NCI-H2029 (cell line): Measurements from ENCODE around the gene NUPR2.
A peak's percentile ranks its signal among the peaks of the same experiment; 100 is the strongest.
"Not testable (repeated sequence)": the region's sequence is repeated elsewhere in the genome, so short reads cannot be mapped to it uniquely, and the experiment has no call there.

ENCODE experiments used
- DNase-seq: peaks from one replicate; lab custom pipeline; 2025; lab: John Stamatoyannopoulos, UW

Gene NUPR2

DNA sequence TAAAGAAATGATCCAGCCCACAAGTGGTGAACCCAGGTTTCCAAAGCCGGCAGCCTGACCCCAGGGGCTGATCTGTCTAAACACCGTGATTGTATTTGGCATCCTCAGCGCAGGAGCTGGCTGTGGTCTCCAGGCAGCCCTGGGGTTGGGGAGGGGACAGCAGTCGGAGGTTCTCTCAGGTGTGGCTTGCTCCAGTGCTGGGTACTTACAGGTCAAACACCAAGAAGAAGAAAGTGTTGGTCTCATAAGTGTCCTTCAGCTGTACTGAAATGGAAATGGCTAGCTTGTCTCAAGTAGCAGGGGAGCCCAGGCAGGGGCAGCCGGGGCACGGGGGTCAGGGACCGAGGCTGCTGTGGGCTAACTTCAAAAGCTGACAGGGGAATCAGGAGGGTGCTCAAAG lies 29.5 kb downstream of the NUPR2 start:
- DNase-seq = no peak

DNA sequence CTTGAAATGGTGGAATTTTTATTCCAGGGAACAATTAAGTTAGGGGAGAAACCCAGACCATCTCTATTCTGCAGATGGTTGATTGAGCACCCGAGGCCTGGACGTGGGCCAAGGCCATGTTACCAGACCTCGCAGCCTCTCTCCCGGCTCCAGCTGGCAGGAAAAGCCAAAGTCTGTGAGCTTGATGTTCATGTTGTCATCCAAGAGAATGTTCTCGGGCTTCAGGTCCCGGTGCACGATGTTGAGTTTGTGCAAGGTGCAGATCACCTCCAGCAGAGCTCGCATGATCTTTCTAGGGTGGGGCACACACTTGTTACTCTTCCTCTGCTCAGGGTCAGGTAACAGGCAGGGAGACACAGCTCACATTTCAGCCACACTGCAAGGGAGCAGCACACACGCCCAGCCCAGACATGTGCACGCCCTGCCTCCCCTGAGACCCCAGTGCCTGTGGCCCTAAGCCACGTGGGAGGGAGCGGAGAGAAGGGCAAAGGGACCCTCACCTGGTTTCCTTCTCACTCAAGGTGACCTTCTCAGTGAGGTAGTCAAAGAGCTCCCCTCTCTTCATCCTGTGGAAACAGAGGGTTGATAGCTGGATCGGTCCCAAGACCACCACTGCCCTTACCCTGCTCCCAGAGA lies 32.9 kb downstream of the NUPR2 start:
- peak; percentile 60 for DNase-seq

DNA sequence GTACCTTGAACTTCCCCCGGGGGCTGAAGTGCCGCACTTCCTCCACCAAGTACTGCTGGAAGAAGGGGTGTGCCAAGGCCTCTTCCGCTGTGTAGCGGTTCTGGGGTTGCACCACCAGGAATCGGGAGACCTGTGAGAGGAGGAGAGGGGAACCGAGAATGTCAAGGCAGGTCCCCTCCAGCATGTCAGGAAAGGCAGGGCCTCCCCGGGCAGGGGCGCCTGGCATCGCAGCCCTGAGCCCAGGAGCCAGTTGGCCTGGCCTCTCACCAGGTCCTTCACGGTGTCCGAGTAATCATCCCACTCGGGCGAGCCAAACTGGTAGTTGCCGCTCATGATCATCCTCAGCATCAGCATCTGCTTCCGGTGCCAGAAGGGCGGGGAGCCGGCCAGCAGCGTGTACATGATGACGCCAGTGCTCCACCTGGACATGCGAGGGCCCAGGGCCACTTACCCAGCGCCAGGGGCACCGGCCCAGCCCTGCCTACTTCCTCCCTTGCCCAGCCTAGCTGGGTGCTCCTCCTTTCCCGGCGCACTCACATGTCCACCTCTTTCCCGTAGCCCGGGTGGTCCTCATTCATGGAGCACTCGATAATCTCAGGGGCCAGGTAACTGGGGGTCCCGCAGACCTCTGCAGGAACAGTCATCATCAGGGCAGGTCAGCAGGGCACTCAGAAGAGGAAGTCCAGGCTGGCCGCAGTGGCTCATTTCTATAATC lies 34.4 kb downstream of the NUPR2 start:
- DNase-seq = no peak

DNA sequence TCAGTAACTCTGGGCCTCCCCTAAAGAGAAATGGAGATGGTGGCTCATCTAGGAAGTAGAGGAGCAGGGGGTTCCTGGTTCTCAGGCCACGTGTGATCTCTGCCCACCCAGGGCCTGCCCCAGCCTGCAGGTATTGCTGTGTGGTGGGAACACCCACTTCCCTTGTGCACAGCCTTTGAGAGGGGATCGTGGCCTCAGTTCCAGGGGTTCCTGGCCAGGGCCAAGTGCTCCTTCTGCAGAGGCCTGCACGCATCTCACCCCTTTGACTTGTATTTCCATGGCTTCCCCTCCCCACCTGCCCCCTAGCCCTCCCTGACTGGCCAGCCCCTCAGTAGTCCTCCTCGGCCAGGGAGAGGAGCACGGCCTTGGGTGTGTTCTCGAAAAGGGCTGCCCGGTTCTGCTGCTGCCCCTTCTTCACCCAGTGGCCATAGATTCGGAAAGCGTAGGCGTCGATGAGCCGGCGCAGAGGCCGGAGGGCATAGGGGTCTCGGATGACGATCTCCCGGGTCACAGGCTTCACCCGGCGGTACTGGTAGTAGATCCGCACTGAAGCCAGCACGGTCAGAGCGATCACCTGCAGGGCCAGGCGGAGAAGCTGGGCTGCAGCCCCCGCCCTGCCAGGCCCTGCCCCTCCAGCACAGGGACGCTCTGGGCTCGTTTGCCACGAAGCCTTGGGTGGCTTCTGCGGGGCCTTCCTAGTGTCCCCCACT lies 35.3 kb downstream of the NUPR2 start:
- DNase-seq = not testable (repeated sequence)

DNA sequence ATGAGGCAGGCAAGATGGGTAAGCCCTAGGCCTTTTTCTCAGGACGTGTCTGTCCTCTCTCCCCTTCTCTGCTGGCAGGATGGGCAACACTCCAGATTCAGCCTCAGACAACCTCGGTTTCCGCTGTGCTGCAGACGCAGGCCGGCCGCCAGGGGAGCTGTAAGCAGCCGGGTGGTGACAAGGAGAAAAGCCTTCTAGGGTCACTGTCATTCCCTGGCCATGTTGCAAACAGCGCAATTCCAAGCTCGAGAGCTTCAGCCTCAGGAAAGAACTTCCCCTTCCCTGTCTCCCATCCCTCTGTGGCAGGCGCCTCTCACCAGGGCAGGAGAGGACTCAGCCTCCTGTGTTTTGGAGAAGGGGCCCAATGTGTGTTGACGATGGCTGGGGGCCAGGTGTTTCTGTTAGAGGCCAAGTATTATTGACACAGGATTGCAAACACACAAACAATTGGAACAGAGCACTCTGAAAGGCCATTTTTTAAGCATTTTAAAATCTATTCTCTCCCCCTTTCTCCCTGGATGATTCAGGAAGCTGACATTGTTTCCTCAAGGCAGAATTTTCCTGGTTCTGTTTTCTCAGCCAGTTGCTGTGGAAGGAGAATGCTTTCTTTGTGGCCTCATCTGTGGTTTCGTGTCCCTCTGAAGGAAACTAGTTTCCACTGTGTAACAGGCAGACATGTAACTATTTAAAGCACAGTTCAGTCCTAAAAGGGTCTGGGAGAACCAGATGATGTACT lies 36.6 kb downstream of the NUPR2 start:
- peak; percentile 94 for DNase-seq

DNA sequence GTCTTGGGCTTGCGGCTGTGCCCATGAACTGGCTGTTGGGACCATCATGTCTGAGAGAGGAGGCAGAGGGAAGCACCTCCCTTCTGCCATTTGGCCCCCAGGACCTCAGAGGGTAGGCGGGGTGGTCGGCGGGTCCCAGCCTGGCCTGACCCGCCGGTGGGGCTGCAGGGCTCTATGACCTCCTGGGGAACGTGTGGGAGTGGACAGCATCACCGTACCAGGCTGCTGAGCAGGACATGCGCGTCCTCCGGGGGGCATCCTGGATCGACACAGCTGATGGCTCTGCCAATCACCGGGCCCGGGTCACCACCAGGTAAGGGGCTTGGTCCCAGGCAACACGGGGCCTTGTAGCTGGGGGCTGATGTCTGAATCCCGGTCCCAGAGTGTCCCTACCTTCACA lies 38.0 kb downstream of the NUPR2 start:
- no peak for DNase-seq

GRCh38 chr7:56077681-56078080 lies 38.5 kb downstream of the NUPR2 start:
- no peak for DNase-seq

DNA sequence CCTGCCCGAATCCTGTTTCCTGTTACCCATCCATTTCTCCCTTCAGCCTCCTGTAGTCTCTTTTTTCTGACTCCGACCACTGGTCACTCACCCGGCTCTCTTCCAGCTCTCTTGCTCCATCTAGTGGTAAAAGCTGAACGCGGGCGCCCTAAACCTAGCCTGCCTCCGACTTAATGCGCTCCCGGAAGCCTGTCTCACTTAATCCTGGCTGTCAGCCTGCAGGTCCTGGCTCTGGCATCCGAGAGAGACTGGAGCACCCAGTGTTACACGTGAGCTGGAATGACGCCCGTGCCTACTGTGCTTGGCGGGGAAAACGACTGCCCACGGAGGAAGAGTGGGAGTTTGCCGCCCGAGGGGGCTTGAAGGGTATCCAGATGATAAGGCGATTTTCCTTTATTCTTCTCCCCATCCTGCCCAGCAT lies 41.8 kb downstream of the NUPR2 start:
- DNase-seq = peak; percentile 78

GRCh38 chr7:56066376-56066775 lies 49.8 kb downstream of the NUPR2 start:
- not testable (repeated sequence) for DNase-seq
